ENCODE data around the gene SERPINA3. TPM values are rescaled to one million over a fixed set of nuclear protein-coding genes. Genes with fewer than 3 reads are reported as not detected.

Gene SERPINA3
- polyA plus RNA-seq, 3 donors: 0.25 to 0.45 (median 0.29) TPM

GRCh38 chr14:94670692-94671285, 58.6 kb downstream of the SERPINA3 start:
- DNase-seq (ENCODE audit: extremely low read depth in 1 of 11, low read depth in 9 of 11, low spot score in 4 of 11): no peak

GRCh38 chr14:94671870-94672444, 59.8 kb downstream of the SERPINA3 start:
- no peak for DNase-seq (ENCODE audit: extremely low read depth in 1 of 11, low read depth in 9 of 11, low spot score in 4 of 11)

- DNase-seq (ENCODE audit: extremely low read depth in 1 of 11, low read depth in 9 of 11, low spot score in 4 of 11): no peak
Measured at GRCh38 chr14:94673071-94673470, 60.9 kb downstream of the SERPINA3 start.

Other genes with a start within 250 kb of the SERPINA3 start
- gene SERPINA2, start 245.7 kb upstream of the SERPINA3 start, polyA plus RNA-seq (ENCODE audit: insufficient read length in 3 of 3): not detected
- 10 to 100 TPM; 91.5 to 94.4 (median 91.7) TPM for gene SERPINA1, start 223.8 kb upstream of the SERPINA3 start, polyA plus RNA-seq (ENCODE audit: insufficient read length in 3 of 3)
- not detected for gene SERPINA11, start 159.6 kb upstream of the SERPINA3 start, polyA plus RNA-seq (ENCODE audit: insufficient read length in 3 of 3)
- not detected for gene SERPINA9, start 136.2 kb upstream of the SERPINA3 start, polyA plus RNA-seq (ENCODE audit: insufficient read length in 3 of 3)
- under 1 TPM; 0.30 to 0.42 (median 0.33) TPM for gene SERPINA12, start 102.9 kb upstream of the SERPINA3 start, polyA plus RNA-seq (ENCODE audit: insufficient read length in 3 of 3)
- gene SERPINA4, start 50.9 kb upstream of the SERPINA3 start, polyA plus RNA-seq (ENCODE audit: insufficient read length in 3 of 3): 1 to 10 TPM in 2 of 3 donors, under 1 TPM in 1; 0.70 to 1.5 (median 1.5) TPM
- 10 to 100 TPM; 10.1 to 12.9 (median 10.2) TPM for gene SERPINA5, start 31.0 kb upstream of the SERPINA3 start, polyA plus RNA-seq (ENCODE audit: insufficient read length in 3 of 3)
- not detected for gene GSC, start 157.7 kb downstream of the SERPINA3 start, polyA plus RNA-seq (ENCODE audit: insufficient read length in 3 of 3)

Measured in renal cortex interstitium (tissue), 11 donors.